Erythroblast (primary cell): ENCODE measurements around the gene CDC7.

Experiments
- GATA1 ChIP-seq: IDR thresholded peaks from 2 replicates; pipeline ENCODE4 v1.6.1; 2011; ENCODE audit warnings: low read depth, mild to moderate bottlenecking, control low read depth, low read length, moderate library complexity
- POLR2A ChIP-seq: IDR thresholded peaks from 2 replicates; pipeline ENCODE4 v1.6.1; 2011; ENCODE audit warnings: mild to moderate bottlenecking, low read length

GRCh38 chr1:91535441-91535840, 34.8 kb downstream of the CDC7 start:
- TF ChIP-seq POLR2A (no peak), GATA1 (no peak)
